HG02610 (cell line): Measurements from ENCODE around the gene RASAL1.

ENCODE experiments used
- ATAC-seq: cut with Tn5 transposase; IDR thresholded peaks from one replicate; pipeline ENCODE4 v1.9.1; 2021; ENCODE audit warnings: mild to moderate bottlenecking, moderate library complexity; ENCODE audit not compliant: unreplicated experiment

RASAL1 gene

GRCh38 chr12:113077859-113078255 is 57.7 kb downstream of the RASAL1 start:
- no peak for ATAC-seq

- no peak for ATAC-seq
Measured at GRCh38 chr12:113077057-113077858, 58.3 kb downstream of the RASAL1 start.

DNA sequence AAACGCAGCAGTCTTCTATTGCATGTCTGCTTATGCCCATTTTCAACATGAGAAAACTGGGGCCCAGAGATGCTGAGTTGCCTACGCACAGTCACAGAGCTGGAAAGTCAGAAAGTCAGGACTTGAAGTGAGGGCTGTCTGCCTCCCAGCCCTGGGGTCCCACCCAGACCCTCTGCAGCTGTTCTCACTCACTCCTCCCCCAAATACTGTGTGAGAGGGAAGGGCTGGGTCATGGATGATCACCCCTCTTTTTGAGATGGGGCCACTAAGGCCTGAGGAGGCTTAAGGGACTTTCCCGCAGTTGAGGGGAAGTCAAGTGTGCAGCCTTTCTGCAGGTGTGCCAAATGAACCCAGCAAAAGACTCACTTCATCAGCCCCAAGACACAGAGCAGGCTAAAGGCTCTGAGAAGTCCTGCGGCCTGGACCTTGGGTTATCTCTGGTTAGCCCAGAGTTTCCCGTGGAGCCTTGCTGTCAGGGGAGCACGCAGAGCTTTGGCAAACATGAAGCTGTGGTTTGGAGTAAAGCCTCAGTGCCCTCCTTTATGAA is 60.4 kb downstream of the RASAL1 start:
- ATAC-seq: peak; percentile 89

GRCh38 chr12:113073586-113073985 is 62.0 kb downstream of the RASAL1 start:
- ATAC-seq: no peak

GRCh38 chr12:113072136-113072535 is 63.4 kb downstream of the RASAL1 start:
- no peak for ATAC-seq

GRCh38 chr12:113071135-113072112 is 64.1 kb downstream of the RASAL1 start:
- ATAC-seq: no peak

DNA sequence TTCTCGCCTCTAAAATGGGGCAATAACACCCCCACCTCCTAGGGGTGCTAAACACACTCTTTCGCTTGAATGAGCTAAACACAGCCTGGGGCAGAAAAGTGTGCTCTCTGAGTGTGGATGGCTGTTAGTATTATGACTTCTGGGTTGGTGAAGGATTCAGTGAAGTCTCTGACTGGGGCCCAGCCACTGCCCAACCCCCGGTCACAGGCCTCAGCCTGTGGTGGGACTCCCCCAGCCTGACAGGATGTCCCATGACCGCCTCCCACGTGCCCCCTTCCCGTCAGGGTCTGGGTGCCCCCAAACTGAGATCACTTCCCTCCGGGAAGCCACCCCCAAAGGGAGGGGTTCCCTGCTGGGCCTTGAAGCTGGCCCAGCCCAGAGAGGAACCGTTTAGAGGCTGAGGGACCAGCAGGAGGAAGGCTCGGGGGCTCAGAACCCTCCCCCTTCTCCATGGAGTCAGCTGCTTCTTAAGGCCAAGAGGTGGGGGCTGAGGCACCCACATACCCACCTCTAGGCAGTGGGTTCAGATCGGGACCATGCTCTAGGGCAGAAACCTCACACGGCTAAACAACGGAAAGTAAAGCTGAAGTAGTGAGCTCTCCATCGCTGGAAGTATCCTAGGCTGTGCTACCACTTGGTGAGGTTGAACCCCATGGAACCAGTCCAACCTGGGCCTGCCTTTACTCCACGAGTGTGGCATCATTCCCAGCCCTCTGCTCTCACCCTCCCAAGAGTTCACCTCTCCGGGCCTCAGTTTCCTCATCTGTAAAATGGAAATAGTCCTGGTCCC is 65.2 kb downstream of the RASAL1 start:
- peak; percentile 38 for ATAC-seq

DNA sequence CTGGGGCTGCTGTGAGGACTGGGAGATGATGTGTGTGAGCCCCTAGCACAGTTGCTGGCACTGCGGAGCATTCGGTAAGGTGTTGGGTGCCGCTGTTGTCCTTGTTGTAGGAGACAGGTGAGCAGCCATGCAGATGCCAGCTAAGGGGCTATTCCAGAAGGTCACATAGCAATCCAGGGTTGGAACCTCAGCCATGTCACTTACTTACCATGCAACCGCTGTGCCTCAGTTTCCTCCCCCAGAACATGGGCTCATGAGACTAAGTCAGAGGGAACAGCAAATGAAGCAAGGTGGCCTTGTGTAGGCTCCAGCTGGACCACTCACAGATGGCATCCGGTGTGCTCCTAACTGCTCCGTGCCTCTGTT is 65.8 kb downstream of the RASAL1 start:
- ATAC-seq: no peak

DNA sequence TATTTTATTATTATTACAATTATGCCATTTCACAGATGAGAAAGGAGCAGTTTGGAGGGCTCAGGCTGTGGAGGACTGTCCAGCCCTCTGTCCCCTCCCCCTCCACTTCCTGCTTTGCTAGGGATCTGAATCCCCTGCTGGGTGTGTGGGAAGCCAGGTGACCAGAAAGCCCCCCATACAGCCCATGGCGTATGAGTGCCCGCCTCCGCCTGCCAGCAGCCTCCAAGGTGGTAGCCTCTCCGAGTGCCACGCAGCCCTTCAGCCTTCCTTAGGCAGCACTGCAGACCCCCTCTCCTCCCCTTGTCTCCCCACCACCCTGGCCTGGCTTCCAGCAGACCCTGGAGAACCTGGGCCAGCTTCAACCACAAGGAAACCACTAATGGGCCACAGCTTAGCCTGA is 66.4 kb downstream of the RASAL1 start:
- no peak for ATAC-seq

DNA sequence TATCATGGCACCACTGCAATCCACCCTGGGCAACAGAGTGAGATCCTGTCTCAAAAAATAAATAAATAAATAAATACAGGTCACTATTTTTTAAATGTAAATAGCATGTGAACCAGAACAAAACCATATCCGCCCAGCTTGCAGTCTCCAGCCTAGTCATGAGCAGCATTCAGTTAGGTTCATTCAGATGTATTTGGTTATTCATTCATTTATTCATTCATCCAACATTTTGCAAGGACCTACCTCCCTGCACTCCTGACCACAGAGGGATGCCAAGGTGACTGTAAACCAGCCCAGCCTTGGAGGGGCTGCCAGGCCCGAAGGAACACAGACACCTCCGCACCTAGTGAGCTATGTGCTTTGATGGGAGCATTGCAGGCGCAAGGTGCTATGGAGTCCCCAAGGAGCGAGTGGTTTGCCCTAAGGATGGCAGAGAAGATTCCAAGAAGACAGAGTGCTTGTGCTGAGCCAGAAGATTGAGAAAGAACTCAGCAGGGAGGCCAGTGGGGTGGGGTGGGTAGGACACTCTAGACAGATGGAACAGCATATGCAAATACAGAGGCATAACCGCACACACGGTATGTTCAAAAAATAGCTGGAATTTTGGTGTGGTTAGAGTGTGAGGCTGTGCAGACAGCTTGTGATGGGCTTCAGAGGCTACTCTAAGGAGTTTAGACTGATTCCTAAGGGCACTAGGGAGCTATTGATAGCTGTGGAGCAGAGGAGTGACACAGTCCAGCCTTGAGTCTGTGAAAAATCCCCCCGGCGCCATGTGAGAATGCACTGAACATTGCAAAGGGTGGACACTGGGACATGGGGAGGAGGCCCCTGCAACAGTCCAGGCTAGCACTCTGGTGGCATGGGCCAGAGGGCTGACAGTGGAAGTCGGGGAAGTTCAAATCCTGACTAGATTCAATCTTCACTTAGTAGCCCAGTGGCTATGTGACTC is 67.3 kb downstream of the RASAL1 start:
- ATAC-seq: no peak

GRCh38 chr12:113066813-113067400 is 68.7 kb downstream of the RASAL1 start:
- no peak for ATAC-seq

DNA sequence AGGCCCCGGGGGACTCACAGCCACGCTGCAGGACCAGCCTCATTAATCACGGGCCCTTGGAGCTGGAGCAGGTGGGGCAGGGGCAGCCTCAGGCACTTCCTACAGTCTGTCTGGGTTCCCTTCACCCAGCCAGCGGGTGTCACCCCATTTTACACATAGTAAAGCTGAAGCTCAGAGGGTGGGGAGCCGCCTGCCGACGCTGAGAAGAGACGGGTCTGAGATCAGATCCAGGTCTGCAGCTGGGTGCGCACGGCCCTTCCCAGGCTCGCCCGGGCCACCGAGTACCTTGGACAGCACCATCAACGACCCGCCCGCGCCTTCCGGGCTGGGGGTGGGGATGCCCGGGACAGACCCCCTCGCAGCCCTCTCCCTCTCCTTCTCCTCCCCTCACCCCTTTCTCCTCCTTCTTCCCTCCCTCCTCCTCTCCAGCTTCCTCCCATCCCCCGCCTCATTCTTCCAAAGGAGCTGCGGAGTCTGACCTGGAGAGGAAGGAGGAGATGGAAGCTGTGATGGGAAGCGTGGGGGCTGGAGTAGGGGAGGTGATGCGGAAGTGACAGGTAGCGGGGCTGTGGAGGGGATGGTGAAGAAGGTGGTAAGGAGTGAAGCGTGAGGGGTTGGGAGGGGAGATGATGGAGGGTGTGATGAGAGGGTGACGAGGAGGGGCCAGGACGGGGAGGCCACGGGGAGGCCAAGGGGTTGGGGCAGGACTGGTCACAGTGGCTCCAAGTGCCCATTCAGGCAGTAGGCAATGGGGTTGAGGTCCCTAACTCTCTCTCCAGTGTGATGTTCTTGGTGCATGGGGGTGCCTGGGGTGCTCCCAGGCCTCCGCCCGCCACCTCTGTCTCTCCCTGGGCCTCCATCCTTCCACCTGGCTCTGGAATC is 70.2 kb downstream of the RASAL1 start:
- ATAC-seq: no peak

DNA sequence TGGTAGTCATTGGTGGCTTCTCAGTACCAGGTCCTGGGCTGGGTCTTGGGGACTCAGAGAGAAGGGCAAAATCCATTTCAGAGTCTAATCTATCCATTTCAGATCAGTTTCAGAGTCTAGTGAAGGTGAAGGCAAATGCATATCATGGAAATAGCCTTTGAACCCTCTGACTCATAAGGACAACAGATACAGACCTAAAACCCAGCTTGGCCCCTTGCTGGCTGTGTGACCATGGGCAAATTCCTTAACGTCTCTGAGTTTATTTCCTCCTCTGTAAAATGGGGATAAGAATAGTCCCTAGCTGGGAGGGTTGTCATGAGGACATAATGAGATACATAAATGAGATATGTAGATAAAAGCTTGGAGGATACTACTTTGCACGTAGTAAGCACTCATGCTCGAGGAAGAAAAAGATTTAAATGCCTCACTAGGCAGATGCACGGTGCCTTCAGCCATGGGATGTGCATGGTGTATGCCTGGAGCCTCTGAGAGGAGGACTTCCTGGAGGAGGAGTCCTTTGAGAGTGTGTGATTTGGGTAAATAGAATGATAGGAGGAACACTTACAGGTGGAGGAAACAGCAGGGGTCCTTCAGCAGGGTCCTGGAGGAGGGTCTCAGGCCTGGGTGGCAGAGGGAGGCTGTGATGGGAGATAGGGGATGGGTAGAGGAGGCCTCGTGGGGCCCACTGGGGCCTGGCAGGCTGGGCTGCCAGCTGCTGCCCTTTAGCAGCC is 71.0 kb downstream of the RASAL1 start:
- ATAC-seq: no peak

- no peak for ATAC-seq
Measured at GRCh38 chr12:113063396-113064350, 71.9 kb downstream of the RASAL1 start.

- ATAC-seq: no peak
Measured at GRCh38 chr12:113062502-113063395, 72.8 kb downstream of the RASAL1 start.
